Vagina (tissue), 2 donors: Measurements from ENCODE around the gene IPO11. TPM values are rescaled to one million over a fixed set of nuclear protein-coding genes. Genes with fewer than 3 reads are reported as not detected.

Source experiments
- DNase-seq, 2 donors: peaks; one replicate each; pipeline ENCODE4 v3.0.0-alpha.2; 2017; ENCODE audit errors: extremely low spot score in 2 of 2
- H3K27ac ChIP-seq: fragments of 200-600 bp; sonication (generic); one replicate; pipeline ENCODE4 v1.5.1; 2019
- H3K27me3 ChIP-seq: fragments of 200-600 bp; sonication (generic); one replicate; pipeline ENCODE4 v1.5.1; 2019
- H3K36me3 ChIP-seq, 2 donors: fragments of 200-600 bp; sonication (generic); one replicate each; pipeline ENCODE4 v1.5.1; 2017 to 2019
- H3K4me1 ChIP-seq: fragments of 200-600 bp; sonication (generic); one replicate; pipeline ENCODE4 v1.5.1; 2019
- H3K4me3 ChIP-seq, 2 donors: fragments of 200-600 bp; sonication (generic); 1 replicate in 1 of 2; 2 replicates in 1 of 2; pipeline ENCODE4 v1.5.1; 2016 to 2019
- H3K9me3 ChIP-seq: fragments of 200-600 bp; sonication (generic); one replicate; pipeline ENCODE4 v1.5.1; 2019
- POLR2A ChIP-seq, 2 donors: fragments of 450-650 bp; IDR thresholded peaks; one replicate each; pipeline ENCODE4 v1.6.1; 2017; ENCODE audit warnings: antibody characterized with exemption in 2 of 2, mild to moderate bottlenecking in 2 of 2, moderate library complexity in 2 of 2
- POLR2AphosphoS5 ChIP-seq, 2 donors: sonication (generic); formaldehyde crosslinking; IDR thresholded peaks; one replicate each; pipeline ENCODE4 v1.9.0; 2017; ENCODE audit warnings: antibody characterized with exemption in 2 of 2, mild to moderate bottlenecking in 2 of 2, low read depth in 1 of 2; ENCODE audit not compliant: insufficient read depth in 1 of 2
- intact Hi-C: fragments of 100-400 bp; cut with DNase I; formaldehyde crosslinking; loops from one replicate; pipeline ENCODE4 v1.15.1; 2023
- total RNA-seq: library from RNA; depleted of rRNA; stranded (reverse); fragments of >200 nt; gene quantifications from one replicate; pipeline ENCODE4 v1.2.3, GENCODE V29; 2016
- TF ChIP-seq, protein P1 (sequence below), 3 experiments: fragments of 450-650 bp in 2 of 3; fragments of 200-600 bp in 1 of 3; sonication (generic) in 1 of 3; IDR thresholded peaks; one replicate each; pipeline ENCODE4 v1.5.1; 2017 to 2019; ENCODE audit warnings: antibody characterized with exemption in 3 of 3, mild to moderate bottlenecking in 2 of 3, moderate library complexity in 2 of 3

Gene IPO11
- total RNA-seq: 31.2 TPM

DNA sequence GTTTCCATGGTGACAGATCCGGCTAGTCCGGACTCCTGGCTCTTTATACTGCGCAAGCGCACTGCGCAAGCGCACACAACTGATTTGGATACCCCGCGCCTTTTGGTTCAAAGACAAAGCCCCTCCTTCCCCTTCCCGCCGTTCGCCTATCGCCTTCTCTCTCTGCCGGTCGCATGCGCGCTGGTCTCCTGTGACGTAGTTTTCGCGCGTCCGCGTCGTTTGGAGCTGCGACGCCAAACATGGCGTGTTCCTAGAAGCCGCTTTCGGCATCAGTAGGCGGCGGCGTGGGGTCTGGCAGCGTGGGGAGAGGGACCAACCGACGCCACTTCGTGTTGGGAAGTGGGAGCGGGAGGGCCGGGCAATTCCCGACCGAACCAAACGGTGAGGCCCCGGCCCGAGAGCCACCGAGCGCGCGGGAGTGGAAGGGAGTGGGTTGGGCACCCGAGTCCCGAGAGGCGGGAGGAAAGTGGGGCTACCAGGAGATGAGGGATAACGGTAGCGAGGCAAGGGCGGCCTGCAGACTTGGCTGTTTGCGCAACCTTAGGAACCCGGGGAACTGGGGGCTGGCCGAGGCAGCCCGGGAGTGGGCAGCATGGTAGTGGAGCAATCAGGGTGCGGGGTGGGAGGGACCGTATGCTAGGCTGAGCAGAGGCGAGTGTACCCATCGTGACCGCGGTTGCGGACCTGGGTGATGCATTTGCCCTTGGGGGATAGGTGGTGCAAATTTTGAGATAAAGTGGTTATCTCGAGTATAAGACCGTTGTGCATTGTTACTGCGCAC is at the start of gene IPO11:
Gene IPO11 (plus strand): TSS at position 215 of the 781 bp plus-strand sequence. CDS start 24,517 bp downstream, outside the sequence.
- no peaks in the 10 kb centered on the region for H3K36me3 ChIP-seq
- H3K9me3 ChIP-seq: no peaks in the 10 kb centered on the region
- no peaks in the 10 kb centered on the region for H3K27me3 ChIP-seq
- peak; percentile 99 for DNase-seq
- intact Hi-C loops: no loop called here
- H3K4me3 ChIP-seq: peak within 1 kb of the TSS; percentile 77 to 88
- TF ChIP-seq, protein P1, sequence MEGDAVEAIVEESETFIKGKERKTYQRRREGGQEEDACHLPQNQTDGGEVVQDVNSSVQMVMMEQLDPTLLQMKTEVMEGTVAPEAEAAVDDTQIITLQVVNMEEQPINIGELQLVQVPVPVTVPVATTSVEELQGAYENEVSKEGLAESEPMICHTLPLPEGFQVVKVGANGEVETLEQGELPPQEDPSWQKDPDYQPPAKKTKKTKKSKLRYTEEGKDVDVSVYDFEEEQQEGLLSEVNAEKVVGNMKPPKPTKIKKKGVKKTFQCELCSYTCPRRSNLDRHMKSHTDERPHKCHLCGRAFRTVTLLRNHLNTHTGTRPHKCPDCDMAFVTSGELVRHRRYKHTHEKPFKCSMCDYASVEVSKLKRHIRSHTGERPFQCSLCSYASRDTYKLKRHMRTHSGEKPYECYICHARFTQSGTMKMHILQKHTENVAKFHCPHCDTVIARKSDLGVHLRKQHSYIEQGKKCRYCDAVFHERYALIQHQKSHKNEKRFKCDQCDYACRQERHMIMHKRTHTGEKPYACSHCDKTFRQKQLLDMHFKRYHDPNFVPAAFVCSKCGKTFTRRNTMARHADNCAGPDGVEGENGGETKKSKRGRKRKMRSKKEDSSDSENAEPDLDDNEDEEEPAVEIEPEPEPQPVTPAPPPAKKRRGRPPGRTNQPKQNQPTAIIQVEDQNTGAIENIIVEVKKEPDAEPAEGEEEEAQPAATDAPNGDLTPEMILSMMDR (IDR thresholded peaks at IDR 0.05): no peak
- TF ChIP-seq POLR2A (IDR thresholded peaks at IDR 0.05) (peak in 1 of 2 donors; percentile 22), POLR2AphosphoS5 (IDR thresholded peaks at IDR 0.05; ENCODE audit: insufficient read depth in 1 of 2, low read depth in 1 of 2) (peak; percentile 93 to 99)
- H3K27ac ChIP-seq: peak within 1 kb of the TSS; percentile 61
- peaks cover 16% of the 10 kb centered on the region for H3K4me1 ChIP-seq

DNA sequence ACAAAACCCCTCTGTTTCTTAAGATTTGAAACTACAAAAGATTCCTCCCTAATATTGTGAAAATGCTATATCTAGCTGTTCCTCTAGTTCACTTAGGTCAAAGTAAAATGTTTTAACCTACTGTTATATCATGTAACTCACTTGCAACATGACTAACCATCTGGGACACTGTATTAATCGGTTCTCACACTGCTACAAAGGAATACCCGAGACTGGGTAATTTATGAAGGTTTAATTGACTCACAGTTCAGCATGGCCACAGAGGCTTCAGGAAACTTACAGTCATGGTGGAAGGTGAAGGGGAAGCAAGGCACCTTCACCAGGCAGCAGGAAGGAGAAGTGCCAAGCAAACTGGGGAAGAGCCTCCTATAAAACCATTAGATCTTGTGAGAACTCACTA is 43.5 kb upstream of the IPO11 start:
- DNase-seq: no peak
- intact Hi-C loops: no loop called here
- H3K36me3 ChIP-seq: peaks cover 0 to 27% of the 10 kb centered on the region in 2 donors

DNA sequence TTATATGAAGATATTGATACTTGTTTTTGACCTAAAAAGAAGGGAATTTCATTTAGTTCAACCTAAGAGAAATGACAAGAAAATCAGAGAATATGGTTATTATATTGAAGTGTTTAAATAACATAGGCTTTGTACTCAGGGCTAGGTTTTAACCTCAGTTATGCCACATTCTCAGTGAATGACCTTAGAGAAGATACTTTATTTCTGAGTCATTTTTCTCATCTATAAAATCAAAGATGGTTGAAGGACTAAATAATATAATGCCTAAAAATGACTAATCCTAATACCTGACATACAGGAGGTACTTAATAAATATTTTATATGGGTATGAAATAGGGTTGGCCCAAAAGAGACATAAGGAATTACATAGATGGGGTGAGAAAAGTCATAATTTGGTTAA is 41.2 kb upstream of the IPO11 start:
- intact Hi-C loops: no loop called here
- no peak for DNase-seq
- TF ChIP-seq, protein P1 (IDR thresholded peaks at IDR 0.05): no peak
- TF ChIP-seq POLR2AphosphoS5 (IDR thresholded peaks at IDR 0.05; ENCODE audit: insufficient read depth in 1 of 2, low read depth in 1 of 2) (no peak), POLR2A (IDR thresholded peaks at IDR 0.05) (no peak)
- H3K27ac ChIP-seq: no peak overlapping the region
- H3K9me3 ChIP-seq: no peaks in the 10 kb centered on the region
- no peaks in the 10 kb centered on the region for H3K4me1 ChIP-seq
- no peak overlapping the region for H3K4me3 ChIP-seq
- H3K36me3 ChIP-seq: peaks cover 0 to 20% of the 10 kb centered on the region in 2 donors
- H3K27me3 ChIP-seq: no peaks in the 10 kb centered on the region

More for the DNA sequence above, 43.5 kb upstream of the IPO11 start:
- Histone ChIP-seq H3K9me3 (no peaks in the 10 kb centered on the region), H3K27me3 (no peaks in the 10 kb centered on the region), H3K4me3 (no peak overlapping the region), H3K27ac (no peak overlapping the region), H3K4me1 (no peaks in the 10 kb centered on the region)
- TF ChIP-seq POLR2A (IDR thresholded peaks at IDR 0.05) (no peak), POLR2AphosphoS5 (IDR thresholded peaks at IDR 0.05; ENCODE audit: insufficient read depth in 1 of 2, low read depth in 1 of 2) (no peak)
- TF ChIP-seq, protein P1 (IDR thresholded peaks at IDR 0.05): no peak

DNA sequence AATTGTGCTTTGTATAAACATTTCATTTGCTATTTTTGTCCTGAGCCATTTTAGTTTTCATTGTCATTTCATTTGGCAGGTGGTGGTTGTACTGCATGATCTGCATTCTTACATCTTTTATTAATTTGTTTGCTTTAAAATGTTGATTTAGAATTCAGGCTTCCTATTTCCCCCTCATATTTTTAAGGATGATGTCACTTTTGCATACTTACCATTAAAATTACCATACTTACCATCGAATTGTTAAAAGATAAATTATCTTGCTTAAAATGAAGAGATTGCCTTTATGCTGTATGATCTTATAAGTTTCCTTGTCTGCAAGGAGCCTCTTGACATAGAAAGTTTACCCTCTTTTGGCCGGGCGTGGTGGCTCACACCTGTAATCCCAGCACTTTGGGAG is 40.0 kb upstream of the IPO11 start:
- intact Hi-C loops: no loop called here
- Histone ChIP-seq H3K27me3 (no peaks in the 10 kb centered on the region), H3K27ac (no peak overlapping the region), H3K9me3 (no peaks in the 10 kb centered on the region), H3K4me3 (no peak overlapping the region), H3K4me1 (no peaks in the 10 kb centered on the region), H3K36me3 (peaks cover 0 to 19% of the 10 kb centered on the region in 2 donors)
- TF ChIP-seq, protein P1 (IDR thresholded peaks at IDR 0.05): no peak
- TF ChIP-seq POLR2AphosphoS5 (IDR thresholded peaks at IDR 0.05; ENCODE audit: insufficient read depth in 1 of 2, low read depth in 1 of 2) (no peak), POLR2A (IDR thresholded peaks at IDR 0.05) (no peak)
- no peak for DNase-seq

DNA sequence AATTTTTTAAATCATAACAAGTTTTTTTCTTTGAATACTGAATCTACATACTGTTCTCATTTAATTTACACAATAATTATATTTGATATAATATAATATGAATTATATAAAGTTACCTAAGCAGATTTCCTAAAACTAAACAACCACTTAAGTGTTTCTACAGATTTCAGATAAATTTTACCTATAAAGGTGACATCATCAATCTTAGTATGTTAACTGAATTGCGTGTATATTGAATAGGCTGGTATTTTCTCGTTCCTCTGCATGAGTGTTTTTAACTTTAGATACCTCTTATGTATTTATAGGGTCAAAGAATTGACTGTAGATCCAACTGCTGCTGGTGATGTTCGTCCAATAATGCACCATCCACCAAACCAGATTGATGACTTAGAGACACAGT is 39.2 kb upstream of the IPO11 start:
- H3K27ac ChIP-seq: no peak overlapping the region
- TF ChIP-seq, protein P1 (IDR thresholded peaks at IDR 0.05): no peak
- TF ChIP-seq POLR2A (IDR thresholded peaks at IDR 0.05) (no peak), POLR2AphosphoS5 (IDR thresholded peaks at IDR 0.05; ENCODE audit: insufficient read depth in 1 of 2, low read depth in 1 of 2) (no peak)
- no peak for DNase-seq
- intact Hi-C loops: no loop called here
- no peaks in the 10 kb centered on the region for H3K27me3 ChIP-seq
- no peak overlapping the region for H3K4me3 ChIP-seq
- no peaks in the 10 kb centered on the region for H3K4me1 ChIP-seq
- H3K36me3 ChIP-seq: peaks cover 0 to 23% of the 10 kb centered on the region in 2 donors
- no peaks in the 10 kb centered on the region for H3K9me3 ChIP-seq
